Keratinocyte (primary cell): Measurements from ENCODE around the gene THRB.

ENCODE experiments used
- EZH2 ChIP-seq: IDR thresholded peaks from one replicate; pipeline ENCODE4 v1.6.1; 2012; ENCODE audit warnings: inconsistent platforms, mild to moderate bottlenecking, low read length, moderate library complexity
- TF ChIP-seq, protein P1 (sequence below), 3 experiments: IDR thresholded peaks in 1 of 3; conservative IDR thresholded peaks in 1 of 3; optimal IDR thresholded peaks in 1 of 3; 2 replicates in 2 of 3; 3 replicates in 1 of 3; pipeline versions ENCODE3 to v1.5.1; 2011; ENCODE audit warnings: low read length in 3 of 3, mild to moderate bottlenecking in 3 of 3, moderate library complexity in 2 of 3, control low read depth in 1 of 3, inconsistent platforms in 1 of 3; ENCODE audit not compliant: insufficient read depth in 2 of 3; ENCODE audit errors: extremely low read depth in 1 of 3

DNA sequence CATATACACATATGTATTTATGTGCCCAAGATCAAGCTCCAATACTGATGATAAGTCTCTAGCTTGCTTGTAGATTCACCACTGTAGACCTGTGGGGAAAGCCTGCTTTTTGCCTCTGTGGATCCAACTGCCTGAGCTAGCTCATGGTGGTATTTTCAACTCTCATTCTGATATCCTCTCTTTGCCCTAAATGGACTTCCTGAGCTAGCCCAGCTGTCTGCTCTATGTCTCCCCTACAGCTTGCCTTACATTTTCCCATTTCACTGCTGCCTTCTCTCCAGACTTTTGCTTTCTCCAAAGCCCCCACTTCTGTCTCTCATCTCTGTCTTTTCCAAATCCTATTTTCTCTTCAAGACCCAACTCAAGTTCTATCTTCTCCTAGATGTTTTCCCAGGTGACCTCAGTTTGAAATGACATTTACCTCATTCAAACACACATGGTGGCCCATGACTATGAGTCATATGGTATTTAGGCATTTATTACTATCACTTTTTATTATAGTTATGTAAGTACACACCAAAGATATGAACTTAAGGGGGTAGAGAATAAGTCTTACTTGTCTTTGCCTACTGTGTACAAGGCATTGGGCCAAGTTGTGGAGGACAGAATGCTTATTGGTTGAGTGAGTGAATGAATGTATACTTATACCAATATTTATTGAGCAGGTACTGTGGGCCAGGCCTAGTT, 357.9 kb downstream of the THRB start:
- TF ChIP-seq, protein P1, sequence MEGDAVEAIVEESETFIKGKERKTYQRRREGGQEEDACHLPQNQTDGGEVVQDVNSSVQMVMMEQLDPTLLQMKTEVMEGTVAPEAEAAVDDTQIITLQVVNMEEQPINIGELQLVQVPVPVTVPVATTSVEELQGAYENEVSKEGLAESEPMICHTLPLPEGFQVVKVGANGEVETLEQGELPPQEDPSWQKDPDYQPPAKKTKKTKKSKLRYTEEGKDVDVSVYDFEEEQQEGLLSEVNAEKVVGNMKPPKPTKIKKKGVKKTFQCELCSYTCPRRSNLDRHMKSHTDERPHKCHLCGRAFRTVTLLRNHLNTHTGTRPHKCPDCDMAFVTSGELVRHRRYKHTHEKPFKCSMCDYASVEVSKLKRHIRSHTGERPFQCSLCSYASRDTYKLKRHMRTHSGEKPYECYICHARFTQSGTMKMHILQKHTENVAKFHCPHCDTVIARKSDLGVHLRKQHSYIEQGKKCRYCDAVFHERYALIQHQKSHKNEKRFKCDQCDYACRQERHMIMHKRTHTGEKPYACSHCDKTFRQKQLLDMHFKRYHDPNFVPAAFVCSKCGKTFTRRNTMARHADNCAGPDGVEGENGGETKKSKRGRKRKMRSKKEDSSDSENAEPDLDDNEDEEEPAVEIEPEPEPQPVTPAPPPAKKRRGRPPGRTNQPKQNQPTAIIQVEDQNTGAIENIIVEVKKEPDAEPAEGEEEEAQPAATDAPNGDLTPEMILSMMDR (optimal IDR thresholded peaks at IDR 0.05 in 1 of 3, IDR thresholded peaks at IDR 0.05 in 1 of 3, conservative IDR thresholded peaks at IDR 0.05 in 1 of 3; ENCODE audit: extremely low read depth in 1 of 3, insufficient read depth in 2 of 3, low read length in 3 of 3): no peak
- no peak for TF ChIP-seq EZH2
